ENCODE results near the gene EPX. TPM values are rescaled to one million over a fixed set of nuclear protein-coding genes. Genes with fewer than 3 reads are reported as not detected.

The EPX gene
- total RNA-seq, 1 experiment from 2014 or later: not detected

DNA sequence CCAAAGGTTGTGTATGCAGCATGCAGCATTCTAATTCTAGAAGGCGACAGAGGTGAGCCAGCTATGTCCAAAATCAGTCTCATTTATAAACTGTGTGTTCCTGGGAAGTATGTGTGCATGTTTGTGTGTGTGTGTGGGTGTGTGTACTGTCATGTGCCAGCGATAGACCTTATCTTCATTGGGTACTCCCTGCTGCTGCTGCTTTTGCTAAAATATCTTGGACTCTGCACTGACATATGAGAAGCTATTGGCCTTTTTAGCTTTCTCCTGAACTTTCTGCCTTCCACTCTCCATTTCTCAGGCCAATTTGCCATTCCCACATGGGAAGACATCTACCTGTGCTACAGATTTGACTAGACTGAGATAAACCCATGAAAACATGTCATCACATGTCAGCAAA, 43.9 kb downstream of the EPX start:
- Histone ChIP-seq H2AFZ (ENCODE audit: low read length) (no peak overlapping the region), H2BK5ac (ENCODE audit: insufficient read length, low read length) (no peak overlapping the region), H2BK120ac (ENCODE audit: low read depth, low read length, poor library complexity, severe bottlenecking) (no peak overlapping the region), H2BK20ac (ENCODE audit: low read depth, low read length, poor library complexity, severe bottlenecking) (no peak overlapping the region), H2BK15ac (ENCODE audit: low read depth, low read length) (no peak overlapping the region), H3K9me3 (ENCODE audit: control insufficient read depth, low read depth, low read length) (no peaks in the 10 kb centered on the region), H3K23me2 (ENCODE audit: insufficient read length, low read depth, low read length, poor library complexity, severe bottlenecking) (no peaks in the 10 kb centered on the region), H4K5ac (ENCODE audit: insufficient read length, low read depth, low read length) (no peak overlapping the region), H3K56ac (ENCODE audit: insufficient read length, low read depth, low read length) (no peak overlapping the region), H4K91ac (ENCODE audit: insufficient read length, low read depth, low read length) (no peak overlapping the region), H3K27ac (ENCODE audit: insufficient read length, low read depth, low read length) (no peak overlapping the region), H3K4me1 (ENCODE audit: insufficient read depth, low read length) (no peaks in the 10 kb centered on the region), H3K79me1 (ENCODE audit: insufficient read depth, low read depth, low read length, poor library complexity, severe bottlenecking) (no peaks in the 10 kb centered on the region), H3K14ac (ENCODE audit: insufficient read depth, low read length) (no peak overlapping the region), H3K27me3 (ENCODE audit: insufficient read depth, low read length) (0 out of 2 replicates have a peak, but pooled peaks cover 2% of the 10 kb centered on the region), H3K79me2 (ENCODE audit: insufficient read depth, low read length) (no peaks in the 10 kb centered on the region), H4K8ac (replicated peaks; ENCODE audit: insufficient read length, low read depth, low read length) (no peak overlapping the region), H3K23ac (ENCODE audit: insufficient read length, low read depth, low read length) (no peak overlapping the region), H3K4me2 (ENCODE audit: insufficient read depth, insufficient read length, low read length) (no peak overlapping the region), H3K18ac (ENCODE audit: insufficient read length, low read depth, low read length) (no peak overlapping the region), H2BK12ac (ENCODE audit: insufficient read length, low read depth, low read length) (no peak overlapping the region), H2AK5ac (ENCODE audit: insufficient read length, low read length) (no peak overlapping the region), H3K9ac (ENCODE audit: extremely low read depth, insufficient read length, low read length) (no peak overlapping the region), H3T11ph (ENCODE audit: low read length) (no peak overlapping the region), H4K20me1 (ENCODE audit: control insufficient read depth, insufficient read depth, insufficient read length) (no peaks in the 10 kb centered on the region), H3K4ac (ENCODE audit: low read depth, low read length) (no peak overlapping the region)
- Mint-ChIP-seq H3K9me3 (no peaks in the 10 kb centered on the region), H3K27ac (no peak overlapping the region), H3K4me3 (no peak overlapping the region), H3K27me3 (ENCODE audit: low read depth) (peaks cover 77% of the 10 kb centered on the region), H3K36me3 (ENCODE audit: insufficient read depth in 1 of 3, low read depth in 3 of 3) (no peaks in the 10 kb centered on the region), H3K4me1 (peaks cover 5 to 6% of the 10 kb centered on the region in 2 experiments; a peak in 3 of 4 replicates)
- DNase-seq: no peak
- TF ChIP-seq CTCF (conservative IDR thresholded peaks at IDR 0.05): no peak
- WGBS (ENCODE audit: extremely low coverage, insufficient read length, low lambda C conversion rate): no CpG with 5 or more reads among the region's 2 CpGs

Measured in H9 (cell line).